Suppressor macrophage treated with lipopolysaccharide for 1 hour (primary cell): ENCODE measurements around the gene DLGAP4.
A peak's percentile ranks its signal among the peaks of the same experiment; 100 is the strongest.
"Not testable (repeated sequence)": the region's sequence is repeated elsewhere in the genome, so short reads cannot be mapped to it uniquely, and the experiment has no call there.

ENCODE experiments used
- DNase-seq, 3 donors: peaks; one replicate each; pipeline ENCODE4 v3.0.0-alpha.2; 2020 to 2022

DLGAP4 gene

DNA sequence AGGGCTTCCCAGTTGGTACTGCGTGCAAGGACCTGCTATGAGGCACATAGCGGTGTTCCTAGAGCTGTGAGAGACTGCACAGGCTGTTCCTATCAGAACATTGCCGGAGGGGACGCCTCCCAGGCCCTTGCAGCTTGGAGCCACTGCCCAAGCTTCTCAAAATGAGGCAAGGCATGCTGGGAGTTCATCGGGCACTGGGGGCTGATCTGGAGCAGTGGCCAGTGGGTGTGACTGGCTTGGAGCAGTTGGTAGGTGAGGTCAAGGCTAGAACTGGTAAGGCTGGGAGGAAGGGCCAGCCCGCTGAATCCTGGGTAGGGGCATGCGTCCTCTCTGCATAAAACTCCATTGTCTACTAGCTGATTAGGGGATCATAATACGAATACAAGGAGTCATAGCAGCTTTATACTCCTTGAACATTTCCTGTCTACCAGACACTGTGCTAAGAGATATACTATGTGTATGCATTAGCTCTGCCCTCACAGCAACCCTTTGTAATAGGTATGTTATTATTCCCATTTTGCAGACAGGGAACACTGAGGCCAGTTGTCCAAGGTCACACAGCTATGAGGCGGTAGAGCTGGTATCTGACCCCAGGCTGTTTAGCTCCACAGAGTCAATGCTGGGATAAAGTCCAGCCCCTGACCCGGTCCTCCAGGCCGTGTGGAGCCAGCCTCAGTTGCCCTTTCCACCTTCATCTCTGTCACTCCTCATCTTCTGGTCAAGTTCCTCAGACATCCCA, 53.7 kb downstream of the DLGAP4 start:
- no peak for DNase-seq

DNA sequence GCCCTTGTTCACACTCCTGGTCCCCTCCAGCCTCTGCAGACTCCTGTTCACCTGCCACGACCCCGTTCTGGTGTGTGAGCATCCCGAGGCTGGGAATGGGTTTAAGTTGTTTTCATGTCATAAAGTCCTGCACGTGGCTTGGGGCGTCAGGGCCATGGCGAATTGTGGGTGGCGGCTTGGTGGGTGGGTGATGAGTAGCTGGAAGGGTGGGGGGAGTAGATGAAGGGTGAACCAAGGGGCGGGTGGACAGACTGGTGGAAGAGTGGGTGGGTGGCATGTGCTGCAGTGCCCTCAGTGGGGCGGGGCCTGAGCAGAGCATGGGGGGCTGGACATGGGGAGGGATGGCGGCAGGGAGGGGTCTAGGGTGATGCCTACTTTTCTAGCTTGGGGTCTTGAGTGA, 54.3 kb downstream of the DLGAP4 start:
- no peak for DNase-seq

DNA sequence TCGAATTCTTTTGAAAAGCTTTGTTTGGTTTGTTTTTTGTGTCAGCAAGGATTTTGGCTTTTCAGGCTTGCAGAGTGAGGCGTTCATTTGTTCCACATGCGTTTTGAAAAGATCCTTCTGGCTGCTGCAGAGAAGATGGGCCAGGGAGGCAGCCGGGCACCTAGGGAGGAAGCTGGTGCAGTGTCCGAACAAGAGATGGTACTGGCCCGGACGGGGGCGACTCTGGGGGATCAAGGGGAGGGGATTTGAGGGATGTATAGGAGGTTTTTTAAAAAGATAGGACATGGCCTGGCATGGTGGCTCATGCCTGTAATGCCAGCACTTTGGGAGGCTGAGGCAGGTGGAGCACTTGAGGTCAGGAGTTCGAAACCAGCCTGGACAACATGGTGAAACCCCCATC, 55.3 kb downstream of the DLGAP4 start:
- no peak for DNase-seq

DNA sequence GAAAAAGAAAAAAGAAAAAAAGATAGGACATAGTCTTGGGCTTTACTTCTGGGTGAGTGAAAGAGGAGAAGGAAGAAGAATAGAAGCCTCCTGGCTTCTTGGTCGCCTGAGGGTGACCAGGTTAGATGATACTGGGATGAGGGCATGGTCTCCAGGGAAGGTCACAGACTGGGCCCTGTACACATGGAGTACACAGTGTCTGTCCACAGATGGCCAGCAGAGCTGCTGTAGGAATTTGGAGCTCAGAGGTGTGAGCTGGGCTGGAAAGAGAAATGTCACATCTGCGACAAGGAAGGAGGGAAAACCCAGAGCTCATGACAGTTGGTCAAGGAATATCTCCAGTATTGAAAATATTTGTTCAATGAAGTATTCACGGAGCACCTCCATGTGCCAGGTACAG, 56.1 kb downstream of the DLGAP4 start:
- DNase-seq: no peak

DNA sequence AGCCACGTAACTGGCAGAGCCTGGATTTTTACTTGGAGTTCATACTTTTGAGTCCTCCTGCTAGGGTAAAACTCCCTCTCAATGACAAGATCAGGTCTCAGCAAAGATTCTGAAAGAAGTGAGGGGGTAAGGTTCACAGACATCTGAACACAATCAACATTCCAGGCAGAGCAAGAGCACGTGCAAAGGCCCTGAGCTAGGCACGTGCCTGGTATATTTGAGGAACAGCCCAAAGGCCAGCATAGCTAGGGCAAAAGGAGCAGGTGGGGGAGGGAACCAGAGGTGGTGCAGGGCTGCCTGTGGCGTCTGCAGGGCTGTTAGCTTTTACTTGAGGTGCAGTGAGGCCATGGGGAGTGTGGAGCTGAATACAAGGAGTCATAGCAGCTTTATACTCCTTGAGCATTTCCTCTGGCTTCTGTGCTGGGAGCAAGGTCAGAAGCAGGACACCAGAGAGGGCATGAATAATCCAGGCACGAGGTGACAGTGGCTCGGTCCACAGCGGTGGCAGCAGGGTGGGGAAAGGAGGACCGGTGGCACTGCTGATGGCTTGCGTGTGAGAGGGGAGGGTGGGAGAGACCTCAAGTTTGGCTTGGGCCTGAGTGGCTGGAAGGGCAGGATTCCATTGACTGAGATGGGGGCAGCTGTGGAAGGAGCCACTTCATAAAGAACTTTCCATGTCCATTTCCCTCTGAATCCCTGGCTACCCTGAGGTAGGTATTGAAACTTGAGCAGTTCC, 57.0 kb downstream of the DLGAP4 start:
- no peak for DNase-seq

DNA sequence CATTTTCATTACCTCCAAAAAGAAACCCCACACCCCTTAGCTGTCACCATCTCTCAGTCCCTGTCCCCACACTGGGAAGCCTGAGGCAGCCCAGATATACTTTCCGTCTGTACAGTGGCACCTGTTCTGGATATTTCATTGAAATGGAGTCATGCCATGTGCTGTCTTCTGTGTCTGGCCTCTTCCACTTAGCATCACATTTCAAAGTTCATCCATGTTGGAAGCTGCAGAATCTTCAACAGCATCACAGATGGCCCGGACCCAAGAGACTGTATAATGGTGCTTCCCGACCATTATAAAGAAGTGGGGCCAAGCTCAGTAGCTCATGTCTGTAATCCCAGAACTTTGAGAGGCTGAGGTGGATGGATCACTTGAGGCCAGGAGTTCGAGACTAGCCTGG, 58.4 kb downstream of the DLGAP4 start:
- DNase-seq: no peak

DNA sequence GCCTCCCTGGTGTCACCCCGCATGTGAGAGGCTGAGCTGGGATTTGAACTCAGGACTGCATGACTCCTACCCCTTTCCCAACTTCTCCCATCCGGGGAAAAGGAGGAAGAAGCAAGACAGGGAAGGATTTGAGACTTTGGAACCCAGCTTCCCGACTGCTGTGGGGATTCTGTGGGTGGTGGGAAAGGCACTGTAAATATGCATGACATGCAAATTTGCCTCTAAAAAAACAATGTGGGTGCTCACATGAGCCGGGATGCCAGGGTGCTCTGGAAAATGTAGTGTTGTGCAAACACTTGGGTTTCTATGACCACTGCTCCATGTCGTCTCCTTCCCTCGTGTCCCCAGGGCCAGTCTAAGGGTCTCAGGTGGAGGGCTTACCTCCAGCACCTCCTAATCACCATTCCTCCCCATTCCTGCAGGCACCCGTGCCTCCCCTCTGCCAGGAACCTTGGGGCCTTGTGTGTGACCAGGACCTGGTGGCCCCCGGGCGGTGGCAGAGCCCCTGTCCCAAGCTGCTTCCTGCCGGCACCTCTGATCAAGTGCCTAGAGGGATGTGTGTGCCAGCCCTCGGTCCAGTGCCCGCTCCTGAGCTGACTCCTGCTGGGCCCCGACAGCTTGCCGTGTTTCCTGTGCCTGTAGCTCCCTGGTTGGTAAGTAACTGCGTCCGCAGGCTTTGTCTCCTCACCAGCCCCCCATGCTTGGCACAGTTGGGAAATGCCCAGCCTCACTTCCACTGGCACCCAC, 60.7 kb downstream of the DLGAP4 start:
- no peak for DNase-seq

DNA sequence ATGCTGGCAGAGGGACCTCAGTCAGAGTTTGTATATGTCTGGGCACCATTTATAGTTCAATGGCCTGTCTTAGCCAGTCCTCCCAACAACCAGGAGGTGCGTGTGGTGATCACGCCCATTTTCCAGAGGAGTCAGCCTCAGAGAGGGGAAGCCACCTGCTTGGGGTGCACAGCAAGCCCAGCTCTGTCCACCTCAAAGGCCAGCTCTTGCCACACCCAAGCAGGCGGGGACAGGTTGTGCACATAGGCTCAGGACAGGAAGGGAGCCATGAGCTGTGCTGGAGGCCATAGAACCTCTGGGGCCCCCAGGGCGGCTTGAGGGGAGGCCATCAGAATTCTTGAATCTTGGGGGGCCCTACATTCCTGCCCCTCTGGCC, 61.2 kb downstream of the DLGAP4 start:
- no peak for DNase-seq

DNA sequence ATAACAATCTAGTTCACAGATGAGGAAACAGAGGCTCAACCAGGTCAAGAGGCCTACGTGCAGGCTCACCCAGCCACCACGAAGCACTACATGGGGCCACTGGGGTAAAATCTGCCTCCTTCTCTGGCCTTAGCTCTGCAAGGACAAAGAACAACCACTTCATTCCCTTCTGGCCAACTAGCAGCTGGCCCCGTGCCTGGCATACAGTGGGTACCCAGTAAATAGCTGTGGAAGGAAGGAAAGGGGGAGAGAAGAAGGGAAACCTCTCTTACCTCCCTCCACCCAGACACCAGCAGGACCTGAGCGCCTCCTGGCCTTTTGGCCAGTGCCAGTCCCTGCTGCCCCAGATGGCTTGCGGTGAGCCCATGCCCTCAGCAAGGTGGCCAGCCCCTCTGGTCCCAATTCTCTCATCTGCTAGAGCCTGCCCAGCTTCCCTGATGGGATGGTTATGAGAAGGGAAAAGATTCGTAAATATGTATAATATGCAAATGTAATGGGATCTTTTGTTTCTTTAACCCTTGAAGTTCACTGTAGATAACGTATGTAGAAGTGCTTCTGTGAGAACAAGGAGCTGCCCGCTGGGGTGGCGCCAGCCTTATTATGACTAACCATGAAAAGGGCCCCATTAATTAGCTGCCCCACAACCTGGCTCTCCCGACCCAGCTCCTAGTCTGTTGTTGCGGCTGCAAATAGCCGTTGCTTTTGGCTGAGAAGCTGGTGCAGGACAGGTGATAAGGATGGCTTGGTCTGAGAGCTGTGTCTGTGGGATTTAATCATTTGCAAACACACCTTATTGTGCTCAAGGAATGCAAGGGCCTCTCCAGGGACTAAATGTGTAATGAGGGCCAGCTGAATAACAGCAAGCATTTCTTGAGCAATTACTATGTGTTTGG, 62.0 kb downstream of the DLGAP4 start:
- no peak for DNase-seq

DNA sequence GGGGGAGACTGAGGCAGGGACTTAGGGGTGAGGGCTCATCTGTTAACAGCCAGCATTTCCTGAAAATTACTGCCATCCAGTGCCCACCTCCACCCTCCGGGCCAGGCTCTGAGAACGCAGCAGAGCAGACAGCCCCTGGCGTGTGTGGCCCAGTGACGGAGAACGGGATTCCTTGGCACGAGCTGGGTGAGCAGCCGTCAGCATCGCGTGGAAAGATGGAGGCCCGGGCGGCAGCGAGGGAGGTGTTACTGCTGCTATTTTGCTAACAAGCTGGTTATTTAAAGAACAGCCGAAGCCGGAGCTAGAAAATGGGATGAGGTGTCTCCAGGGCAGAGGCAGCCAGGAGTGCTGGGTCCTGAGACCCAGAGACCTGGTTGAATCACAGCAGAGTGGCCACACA, 62.7 kb downstream of the DLGAP4 start:
- no peak for DNase-seq

DNA sequence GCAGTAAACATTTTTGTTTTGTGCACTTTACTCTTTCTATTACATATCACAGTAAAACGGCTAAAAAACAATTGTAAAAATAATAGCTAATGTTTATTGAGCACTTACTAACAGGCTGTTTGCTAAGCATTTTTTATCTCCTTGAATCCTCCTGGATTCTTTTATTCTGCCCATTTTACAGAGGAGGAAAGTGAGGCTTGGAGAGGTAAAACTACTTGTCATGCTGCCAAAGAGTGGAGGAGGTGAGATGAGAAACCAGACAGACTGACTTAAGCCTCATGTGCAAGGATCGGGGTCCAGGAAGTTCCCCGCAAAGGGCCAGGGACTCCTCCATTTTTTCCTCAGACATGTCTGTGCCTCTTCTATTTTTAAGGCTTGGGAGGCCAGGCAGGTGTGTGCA, 63.6 kb downstream of the DLGAP4 start:
- no peak for DNase-seq

DNA sequence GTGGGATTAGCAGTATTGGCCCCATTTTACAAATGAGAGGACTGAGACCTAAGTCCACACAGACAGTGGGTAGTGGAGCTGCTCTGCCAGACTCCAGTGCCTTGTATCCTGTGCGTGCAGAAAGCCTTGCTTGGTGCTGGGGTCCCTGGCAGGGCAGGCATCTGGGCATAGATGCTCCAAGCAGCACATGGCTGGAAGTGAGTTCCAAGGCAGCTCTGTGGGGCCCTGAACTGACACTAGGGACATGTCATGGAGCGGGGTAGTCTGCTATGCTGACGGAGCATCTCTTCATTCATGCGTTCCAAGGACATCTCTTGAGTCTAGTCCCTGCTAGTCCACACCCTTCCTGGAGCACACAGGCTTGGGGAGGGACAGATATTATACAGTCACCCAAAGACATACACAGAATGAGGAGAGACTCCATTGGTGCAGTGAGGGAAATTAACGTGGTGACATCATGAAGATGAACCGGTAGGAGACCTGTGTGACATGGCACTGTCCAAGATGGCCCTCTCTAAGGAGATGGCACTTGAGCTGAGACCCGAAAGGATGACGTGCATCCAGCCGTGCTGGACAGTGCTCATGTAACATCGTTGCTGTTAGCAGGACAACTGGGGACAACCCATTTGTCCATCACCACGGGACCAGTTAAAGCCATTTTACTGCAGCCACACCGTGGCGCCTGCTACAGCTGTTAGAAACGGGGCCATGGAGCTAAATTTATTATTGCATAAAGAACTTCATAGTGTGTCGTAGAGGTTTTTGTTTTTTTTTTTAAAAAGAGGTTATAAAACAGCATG, 65.1 kb downstream of the DLGAP4 start:
- no peak for DNase-seq

DNA sequence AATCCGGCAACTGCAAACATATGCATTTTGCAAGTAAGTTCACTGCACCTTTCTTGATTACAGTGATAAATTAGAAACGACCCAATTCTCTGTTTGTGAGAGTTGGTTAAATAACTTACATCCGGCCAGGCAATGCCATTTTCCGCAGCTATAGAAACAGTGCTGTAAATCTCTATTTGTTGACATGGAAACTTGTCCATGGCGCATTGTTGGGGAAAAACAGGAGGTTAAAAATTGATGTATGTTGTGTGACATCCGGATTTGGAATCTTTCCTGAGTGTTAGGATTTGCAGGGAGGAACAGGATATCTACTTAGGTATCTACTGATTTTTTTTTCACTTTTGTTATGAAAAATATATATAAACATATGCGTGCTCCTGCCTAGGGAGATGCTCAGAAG, 66.5 kb downstream of the DLGAP4 start:
- DNase-seq: no peak

DNA sequence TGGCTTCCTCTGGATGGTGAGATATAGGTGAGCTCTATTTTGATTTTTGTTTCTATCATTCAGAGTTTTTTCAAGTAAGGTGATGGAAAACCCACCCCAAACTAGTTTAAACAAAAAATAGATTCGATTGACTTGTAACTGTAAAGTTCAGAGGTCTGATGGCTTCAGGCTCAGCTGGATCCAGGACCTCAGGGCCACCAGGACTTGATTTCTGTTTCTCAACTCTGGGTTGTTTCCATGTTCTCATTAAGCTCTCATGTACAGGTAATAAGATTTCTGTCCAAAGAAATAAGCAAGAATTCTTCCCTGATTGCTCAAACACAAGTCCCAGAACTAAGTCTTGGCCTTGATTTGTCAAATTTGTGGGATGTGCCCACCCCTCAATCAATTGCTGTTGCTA, 67.0 kb downstream of the DLGAP4 start:
- no peak for DNase-seq

DNA sequence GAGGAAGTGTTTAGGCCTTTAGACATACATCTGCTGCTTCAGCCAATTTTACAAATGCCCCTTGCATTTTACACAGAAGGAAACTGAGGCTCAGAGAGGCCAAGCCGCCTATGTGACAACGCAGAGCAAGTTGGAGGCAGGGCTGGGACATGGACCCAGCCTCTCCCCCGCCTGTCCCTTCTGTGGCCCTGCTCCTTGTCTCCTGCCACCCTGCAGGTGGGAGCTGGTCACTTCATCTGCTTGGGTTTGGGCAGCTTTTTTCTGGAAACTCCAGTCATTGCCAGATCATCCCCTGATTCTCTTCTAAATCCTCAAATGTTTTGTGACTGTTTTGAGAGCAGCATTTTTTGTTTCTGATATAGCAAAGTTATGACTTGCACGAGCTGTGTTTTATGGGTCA, 68.9 kb downstream of the DLGAP4 start:
- no peak for DNase-seq

DNA sequence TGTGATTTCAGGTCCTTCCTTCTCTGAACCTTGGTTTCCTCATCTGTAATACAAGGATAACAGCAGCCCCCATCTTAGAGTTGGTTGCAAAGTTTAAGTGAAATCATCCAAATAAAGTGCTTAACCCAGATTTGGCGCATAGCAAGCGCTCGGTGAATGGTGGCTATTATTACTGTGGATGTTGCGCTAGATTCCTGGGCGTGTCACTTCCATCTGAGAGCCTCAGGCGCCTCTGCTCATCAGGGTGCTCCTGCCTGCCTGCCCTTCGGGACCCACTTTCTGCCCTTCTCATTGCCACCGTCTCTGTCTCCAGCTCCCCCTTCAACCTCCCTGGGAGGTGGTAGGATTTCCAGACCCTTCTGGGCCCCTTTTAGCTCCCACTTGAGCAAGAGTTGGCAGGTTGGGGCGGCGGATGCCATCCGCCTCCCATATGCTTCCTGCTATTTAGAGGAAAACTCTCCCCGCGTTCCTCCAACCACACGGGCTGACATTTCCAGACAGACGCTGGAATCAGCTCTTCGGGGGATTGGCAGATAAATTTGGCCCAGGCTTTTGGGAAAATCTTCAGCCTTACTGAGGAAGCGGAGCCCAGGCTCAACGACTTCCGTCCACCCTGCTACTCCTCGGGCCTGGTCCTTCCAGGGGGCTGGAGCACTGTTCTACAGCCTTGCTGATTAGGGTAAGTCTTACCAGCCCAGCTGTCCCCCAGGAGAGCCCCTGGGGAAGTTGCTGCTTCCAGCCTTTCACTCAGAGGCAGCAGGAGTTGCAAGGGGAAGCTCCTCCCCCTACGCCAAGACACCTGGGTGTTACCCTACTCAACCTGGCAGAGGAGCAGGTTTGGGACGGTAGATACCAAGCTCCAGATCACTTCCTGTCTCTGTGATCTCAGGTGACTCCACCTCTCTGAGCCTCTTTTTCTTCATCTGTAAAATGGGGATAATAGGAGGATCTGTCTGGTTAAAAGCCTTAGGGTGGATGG, 71.5 kb downstream of the DLGAP4 start:
- no peak for DNase-seq

DNA sequence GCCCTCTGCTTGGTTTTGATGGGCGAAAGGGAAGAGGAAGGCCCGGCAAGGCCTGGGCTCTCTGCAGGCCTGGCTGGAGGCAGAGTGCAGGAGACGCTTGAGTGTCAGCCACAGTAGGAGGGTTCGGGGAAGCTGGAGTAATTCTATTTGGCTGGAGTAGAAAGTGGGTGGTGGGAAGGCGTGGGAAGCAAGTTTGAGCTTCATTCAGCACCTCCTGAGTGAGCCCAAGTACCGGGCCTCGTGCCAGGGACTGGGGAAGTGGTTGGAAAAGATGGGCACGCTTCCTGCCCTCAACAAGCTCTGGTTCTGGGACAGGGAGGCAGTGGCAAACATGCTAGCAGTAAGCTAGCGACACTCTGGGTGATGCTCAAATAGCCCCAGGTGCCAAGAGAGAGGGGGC, 72.5 kb downstream of the DLGAP4 start:
- no peak for DNase-seq

DNA sequence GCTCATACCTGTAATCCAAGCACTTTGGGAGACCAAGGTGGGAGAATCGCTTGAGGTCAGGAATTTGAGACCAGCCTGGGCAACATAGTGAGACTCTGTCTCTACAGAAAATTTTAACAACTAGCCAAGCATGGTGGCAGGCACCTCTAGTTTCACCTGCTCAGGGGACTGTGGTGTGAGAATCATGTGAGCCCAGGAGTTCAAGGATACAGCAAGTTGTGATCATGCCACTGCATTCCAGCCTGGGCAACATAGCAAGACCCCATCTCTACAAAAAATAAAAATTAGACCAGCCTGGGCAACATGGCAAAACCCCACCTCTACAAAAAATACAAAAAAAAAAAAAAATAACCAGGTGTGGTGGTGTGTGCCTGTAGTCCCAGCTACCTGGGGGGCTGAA, 73.8 kb downstream of the DLGAP4 start:
- not testable (repeated sequence) for DNase-seq

DNA sequence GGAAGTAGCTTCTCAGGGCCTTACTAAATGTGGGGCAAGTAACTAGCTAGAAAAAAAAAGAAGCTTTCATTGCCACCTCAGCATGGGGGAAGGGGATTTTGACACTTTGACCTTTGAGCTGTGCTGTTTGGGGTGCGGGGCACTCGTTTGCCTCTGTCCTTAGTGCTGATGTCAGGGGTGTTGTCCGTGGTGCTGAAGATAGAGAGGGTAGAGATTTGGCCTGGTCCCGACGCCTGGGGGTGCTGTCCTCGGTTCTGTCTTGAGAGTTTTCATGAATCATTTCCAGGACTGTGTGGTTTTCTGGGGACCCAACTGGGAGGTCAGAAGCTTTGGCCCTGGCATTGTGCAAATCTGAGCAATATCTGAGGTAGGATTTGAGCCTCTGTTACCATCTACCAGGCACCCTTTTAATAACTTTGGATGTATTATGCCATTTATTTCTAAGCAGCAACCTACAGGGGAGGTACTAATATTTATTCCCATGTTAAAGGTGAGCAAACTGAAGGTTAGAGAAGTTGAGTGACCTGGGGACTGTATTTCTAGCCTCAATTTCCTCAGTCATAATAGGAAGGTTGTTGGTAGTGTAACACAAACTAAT, 78.0 kb downstream of the DLGAP4 start:
- peak; percentile 40 to 63 (median 49) for DNase-seq

DNA sequence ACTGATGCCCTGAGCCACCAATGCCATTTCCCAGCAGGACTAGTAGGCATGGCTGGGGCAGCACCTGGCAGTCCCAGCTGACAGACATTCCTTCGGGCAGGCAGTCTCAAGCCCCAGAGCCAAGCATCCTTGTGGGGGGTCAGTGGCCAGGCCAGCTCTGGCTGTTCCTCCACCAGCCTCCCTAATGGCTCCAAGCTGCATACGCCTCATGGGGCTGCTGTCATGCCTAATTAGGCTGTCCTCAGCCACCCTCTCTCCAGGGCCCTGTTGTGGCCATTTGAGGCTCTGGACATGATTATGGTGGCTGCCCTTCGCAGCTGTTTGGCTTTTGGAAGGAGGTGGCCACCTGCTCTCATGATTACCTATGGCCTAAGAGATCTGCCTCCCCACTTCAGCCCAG, 79.4 kb downstream of the DLGAP4 start:
- no peak for DNase-seq
